GM12872 (cell line): ENCODE results near the gene IRAK3.

Source experiments
- CTCF ChIP-seq: IDR thresholded peaks from 3 replicates; pipeline ENCODE4 v1.5.1; 2011; ENCODE audit warnings: low read depth, mild to moderate bottlenecking, low read length, moderate library complexity; ENCODE audit not compliant: insufficient read depth

IRAK3 gene

GRCh38 chr12:66149702-66150398, 39.2 kb upstream of the IRAK3 start:
- TF ChIP-seq CTCF = peak; percentile 11; the same call in 1 of the 3 replicates

GRCh38 chr12:66152732-66153131, 36.3 kb upstream of the IRAK3 start:
- TF ChIP-seq CTCF = no peak

GRCh38 chr12:66154776-66155175, 34.2 kb upstream of the IRAK3 start:
- no peak for TF ChIP-seq CTCF

GRCh38 chr12:66156654-66157053, 32.4 kb upstream of the IRAK3 start:
- TF ChIP-seq CTCF = no peak

GRCh38 chr12:66159123-66159522, 29.9 kb upstream of the IRAK3 start:
- no peak for TF ChIP-seq CTCF

GRCh38 chr12:66160704-66161103, 28.3 kb upstream of the IRAK3 start:
- no peak for TF ChIP-seq CTCF

- TF ChIP-seq CTCF = no peak
Measured at GRCh38 chr12:66162701-66163100, 26.3 kb upstream of the IRAK3 start.
